HFFc6 (cell line): ENCODE measurements around the gene SSTR3. TPM values are rescaled to one million over a fixed set of nuclear protein-coding genes. Genes with fewer than 3 reads are reported as not detected.

ENCODE experiments used
- DNase-seq: peaks from one replicate; pipeline ENCODE4 v3.0.0-alpha.2; 2018
- H3K27ac Mint-ChIP-seq: 2 replicates; pipeline ENCODE4 v1.8.0; 2020; ENCODE audit warnings: mild to moderate bottlenecking, mixed read lengths
- H3K27me3 Mint-ChIP-seq: 2 replicates; pipeline ENCODE4 v1.8.0; 2021; ENCODE audit warnings: mild to moderate bottlenecking, moderate library complexity, mixed read lengths; ENCODE audit not compliant: insufficient read depth
- H3K36me3 Mint-ChIP-seq: 2 replicates; pipeline ENCODE4 v1.8.0; 2021; ENCODE audit warnings: low read depth, mixed read lengths
- H3K4me1 Mint-ChIP-seq: 2 replicates; pipeline ENCODE4 v1.8.0; 2020; ENCODE audit warnings: low read depth, mixed read lengths
- H3K4me3 Mint-ChIP-seq: 2 replicates; pipeline ENCODE4 v1.8.0; 2020; ENCODE audit warnings: mild to moderate bottlenecking, moderate library complexity, mixed read lengths
- H3K9me3 Mint-ChIP-seq: 2 replicates; pipeline ENCODE4 v1.8.0; 2020; ENCODE audit warnings: mild to moderate bottlenecking, mixed read lengths
- total RNA-seq, 6 experiments: library from RNA; stranded (reverse); fragmentation: NEBNext Ultra II Directional; extraction: Animal tissue kit (Norgen Biotek cat#: 25700); gene quantifications; 2 replicates in 1 of 6; 3 replicates in 5 of 6; pipeline ENCODE4 v1.2.3, GENCODE V29; 2021
- TF ChIP-seq, protein P1 (sequence below): fragments of 200-600 bp; sonication (generic); IDR thresholded peaks from 2 replicates; pipeline ENCODE4 v1.5.0; 2021; ENCODE audit warnings: antibody characterized with exemption, mild to moderate bottlenecking

The SSTR3 gene
- total RNA-seq, 6 experiments from 2014 or later: not detected

GRCh38 chr22:37182949-37183245 is 29.4 kb downstream of the SSTR3 start:
- Mint-ChIP-seq H3K36me3 (no peaks in the 10 kb centered on the region), H3K9me3 (no peaks in the 10 kb centered on the region), H3K4me3 (no peak overlapping the region), H3K27ac (no peak overlapping the region), H3K4me1 (peaks cover 34% of the 10 kb centered on the region), H3K27me3 (peaks cover 3% of the 10 kb centered on the region)
- no peak for DNase-seq
- TF ChIP-seq, protein P1, sequence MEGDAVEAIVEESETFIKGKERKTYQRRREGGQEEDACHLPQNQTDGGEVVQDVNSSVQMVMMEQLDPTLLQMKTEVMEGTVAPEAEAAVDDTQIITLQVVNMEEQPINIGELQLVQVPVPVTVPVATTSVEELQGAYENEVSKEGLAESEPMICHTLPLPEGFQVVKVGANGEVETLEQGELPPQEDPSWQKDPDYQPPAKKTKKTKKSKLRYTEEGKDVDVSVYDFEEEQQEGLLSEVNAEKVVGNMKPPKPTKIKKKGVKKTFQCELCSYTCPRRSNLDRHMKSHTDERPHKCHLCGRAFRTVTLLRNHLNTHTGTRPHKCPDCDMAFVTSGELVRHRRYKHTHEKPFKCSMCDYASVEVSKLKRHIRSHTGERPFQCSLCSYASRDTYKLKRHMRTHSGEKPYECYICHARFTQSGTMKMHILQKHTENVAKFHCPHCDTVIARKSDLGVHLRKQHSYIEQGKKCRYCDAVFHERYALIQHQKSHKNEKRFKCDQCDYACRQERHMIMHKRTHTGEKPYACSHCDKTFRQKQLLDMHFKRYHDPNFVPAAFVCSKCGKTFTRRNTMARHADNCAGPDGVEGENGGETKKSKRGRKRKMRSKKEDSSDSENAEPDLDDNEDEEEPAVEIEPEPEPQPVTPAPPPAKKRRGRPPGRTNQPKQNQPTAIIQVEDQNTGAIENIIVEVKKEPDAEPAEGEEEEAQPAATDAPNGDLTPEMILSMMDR: no peak

- Mint-ChIP-seq H3K9me3 (no peaks in the 10 kb centered on the region), H3K27me3 (peaks cover 4% of the 10 kb centered on the region), H3K36me3 (no peaks in the 10 kb centered on the region), H3K27ac (no peak overlapping the region), H3K4me3 (no peak overlapping the region), H3K4me1 (peaks cover 34% of the 10 kb centered on the region)
- DNase-seq: no peak
- TF ChIP-seq, protein P1: no peak
Observed at GRCh38 chr22:37182101-37182948, 30.0 kb downstream of the SSTR3 start.

GRCh38 chr22:37181681-37182080 is 30.6 kb downstream of the SSTR3 start:
- peaks cover 36% of the 10 kb centered on the region for H3K4me1 Mint-ChIP-seq
- H3K4me3 Mint-ChIP-seq: no peak overlapping the region
- no peaks in the 10 kb centered on the region for H3K36me3 Mint-ChIP-seq
- no peak for DNase-seq
- TF ChIP-seq, protein P1: no peak
- H3K27ac Mint-ChIP-seq: no peak overlapping the region
- peaks cover 4% of the 10 kb centered on the region for H3K27me3 Mint-ChIP-seq
- no peaks in the 10 kb centered on the region for H3K9me3 Mint-ChIP-seq

DNA sequence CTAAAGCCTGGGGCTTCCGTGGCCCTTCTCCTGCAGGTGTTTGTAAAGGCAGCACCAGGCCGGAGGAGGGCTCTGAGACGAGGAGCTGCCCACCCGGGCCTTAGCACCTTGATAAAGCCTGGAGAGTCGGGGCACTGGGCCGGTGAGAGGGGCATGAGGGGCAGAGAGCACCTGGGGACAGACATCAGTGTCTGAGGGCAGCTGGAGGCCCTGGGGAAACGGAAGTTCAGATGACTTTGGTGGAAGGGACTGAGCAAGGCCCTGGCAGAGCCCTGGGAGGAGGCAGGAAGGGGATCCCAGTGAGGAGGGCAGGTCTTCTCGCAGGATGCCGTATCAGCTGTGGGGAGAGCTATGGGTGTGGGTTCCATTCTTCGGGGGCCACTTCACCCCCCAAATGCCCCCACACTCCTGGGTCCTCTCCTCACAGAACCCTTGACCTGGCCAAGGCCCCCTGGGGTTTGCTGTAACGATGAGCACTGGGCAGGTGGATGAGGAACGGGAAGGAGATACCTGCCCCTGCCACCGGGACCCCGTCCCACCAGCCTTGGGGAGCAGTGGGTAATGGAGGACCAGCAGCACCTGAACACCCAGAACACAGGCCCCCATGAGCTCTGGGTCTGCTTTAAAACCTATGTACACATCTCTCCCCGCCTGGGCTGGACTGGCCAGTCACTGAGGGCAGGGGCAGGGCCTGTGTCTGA is 31.6 kb downstream of the SSTR3 start:
- no peak overlapping the region for H3K4me3 Mint-ChIP-seq
- DNase-seq: no peak

DNA sequence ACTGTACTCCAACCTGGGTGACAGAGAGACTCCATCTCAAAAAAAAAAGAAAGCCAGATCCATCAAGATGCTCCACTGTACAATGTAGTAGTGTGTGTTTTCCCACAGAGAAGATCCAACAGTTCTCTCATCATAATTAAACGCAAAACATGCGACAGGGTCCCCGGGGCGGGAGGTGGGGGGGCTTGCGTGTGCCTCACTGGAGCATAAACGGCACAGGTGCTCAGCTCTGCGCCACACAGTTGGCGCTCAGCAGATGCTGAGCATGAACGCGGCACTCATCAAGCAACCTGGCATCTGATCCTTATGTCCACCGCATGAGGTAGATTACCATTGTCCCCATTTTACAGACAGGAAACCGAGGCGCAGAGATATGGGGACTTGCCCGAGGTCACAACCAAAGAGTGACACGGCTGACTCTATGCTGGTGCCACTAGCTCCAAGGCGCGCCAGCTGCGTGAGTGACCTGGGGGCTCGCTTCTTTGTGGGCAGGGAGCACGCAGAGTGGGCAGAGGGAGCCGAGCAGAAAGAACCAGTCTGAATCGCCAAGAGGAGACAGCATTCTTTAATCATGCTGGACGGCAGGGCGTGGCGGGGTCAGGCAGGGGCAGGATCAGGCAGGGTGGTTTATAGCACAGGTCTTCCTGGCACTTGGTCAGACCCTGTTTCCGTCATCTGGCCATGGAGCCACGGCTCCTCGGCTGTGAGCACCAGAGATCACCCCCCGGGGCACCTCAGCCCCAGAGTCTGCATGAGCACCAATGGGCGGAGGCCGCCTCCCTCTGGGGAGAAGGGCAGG is 32.5 kb downstream of the SSTR3 start:
- Mint-ChIP-seq H3K4me3 (no peak overlapping the region), H3K4me1 (peaks cover 41% of the 10 kb centered on the region), H3K36me3 (no peaks in the 10 kb centered on the region), H3K27ac (no peak overlapping the region), H3K27me3 (peaks cover 9% of the 10 kb centered on the region), H3K9me3 (no peaks in the 10 kb centered on the region)
- DNase-seq: no peak
- TF ChIP-seq, protein P1: no peak

More for the DNA sequence above, 31.6 kb downstream of the SSTR3 start:
- no peak overlapping the region for H3K27ac Mint-ChIP-seq
- H3K4me1 Mint-ChIP-seq: peaks cover 39% of the 10 kb centered on the region
- no peaks in the 10 kb centered on the region for H3K9me3 Mint-ChIP-seq
- H3K36me3 Mint-ChIP-seq: no peaks in the 10 kb centered on the region
- peaks cover 7% of the 10 kb centered on the region for H3K27me3 Mint-ChIP-seq
- TF ChIP-seq, protein P1: no peak
